Cardiac fibroblast (primary cell): Measurements from ENCODE around the gene ACAP2.
"Not testable (repeated sequence)": the region's sequence is repeated elsewhere in the genome, so short reads cannot be mapped to it uniquely, and the experiment has no call there.

Source experiments
- DNase-seq, 2 donors: peaks; one replicate each; pipeline versions ENCODE4 v3.0.0 to v3.0.0-alpha.2; 2010; ENCODE audit warnings: low read depth in 2 of 2
- H3K4me3 ChIP-seq, 2 donors: replicated peaks in 1 of 2; 1 replicate in 1 of 2; 2 replicates in 1 of 2; pipeline ENCODE4 v1.5.1; 2011; ENCODE audit warnings: low read depth in 2 of 2, low read length in 2 of 2, mild to moderate bottlenecking in 2 of 2, moderate library complexity in 1 of 2
- CTCF ChIP-seq: IDR thresholded peaks from one replicate; pipeline ENCODE4 v1.5.1; 2011; ENCODE audit warnings: low read depth, mild to moderate bottlenecking, low read length, inconsistent platforms

ACAP2 gene

GRCh38 chr3:195230244-195230643 is 212.6 kb downstream of the ACAP2 start:
- no peak for DNase-seq
- H3K4me3 ChIP-seq: no peak overlapping the region
- no peak for TF ChIP-seq CTCF

DNA sequence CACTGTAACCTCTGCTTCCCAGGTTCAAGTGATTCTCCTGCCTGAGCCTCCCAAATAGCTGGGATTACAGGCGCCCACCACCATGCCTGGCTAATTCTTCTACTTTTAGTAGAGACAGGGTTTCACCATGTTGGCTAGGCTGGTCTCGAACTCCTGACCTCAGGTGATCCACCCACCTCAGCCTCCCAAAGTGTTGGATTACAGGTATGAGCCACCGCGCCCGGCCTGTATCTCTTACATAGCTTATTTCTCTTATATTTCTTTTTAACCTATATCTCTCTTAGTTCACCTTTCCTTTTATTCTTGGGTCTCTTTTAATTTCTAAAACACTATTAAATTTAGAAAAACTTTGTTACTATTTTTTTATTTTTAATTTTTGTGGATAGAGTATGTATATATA is 213.9 kb downstream of the ACAP2 start:
- DNase-seq, H3K4me3 ChIP-seq: not testable (repeated sequence)

DNA sequence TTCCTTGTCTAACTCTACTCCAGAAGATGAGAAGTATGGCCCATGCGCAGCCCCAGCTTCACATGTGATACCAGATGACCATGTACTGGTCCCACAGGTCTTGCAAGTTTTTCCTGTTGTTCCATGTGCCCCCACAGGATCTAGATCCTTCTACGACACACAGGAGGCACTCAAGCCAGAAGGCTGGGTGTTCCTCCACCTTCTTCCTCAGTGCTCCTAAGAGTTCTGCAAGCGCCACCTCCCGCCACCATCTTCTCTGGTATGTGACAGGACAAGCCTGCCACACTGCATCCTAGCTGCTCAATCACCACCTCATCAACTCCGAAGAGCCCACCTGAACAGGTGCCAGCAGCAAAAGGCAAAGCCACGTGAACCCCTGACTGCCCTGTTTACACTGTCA is 214.9 kb downstream of the ACAP2 start:
- DNase-seq: no peak
- TF ChIP-seq CTCF: no peak
- H3K4me3 ChIP-seq: no peak overlapping the region

DNA sequence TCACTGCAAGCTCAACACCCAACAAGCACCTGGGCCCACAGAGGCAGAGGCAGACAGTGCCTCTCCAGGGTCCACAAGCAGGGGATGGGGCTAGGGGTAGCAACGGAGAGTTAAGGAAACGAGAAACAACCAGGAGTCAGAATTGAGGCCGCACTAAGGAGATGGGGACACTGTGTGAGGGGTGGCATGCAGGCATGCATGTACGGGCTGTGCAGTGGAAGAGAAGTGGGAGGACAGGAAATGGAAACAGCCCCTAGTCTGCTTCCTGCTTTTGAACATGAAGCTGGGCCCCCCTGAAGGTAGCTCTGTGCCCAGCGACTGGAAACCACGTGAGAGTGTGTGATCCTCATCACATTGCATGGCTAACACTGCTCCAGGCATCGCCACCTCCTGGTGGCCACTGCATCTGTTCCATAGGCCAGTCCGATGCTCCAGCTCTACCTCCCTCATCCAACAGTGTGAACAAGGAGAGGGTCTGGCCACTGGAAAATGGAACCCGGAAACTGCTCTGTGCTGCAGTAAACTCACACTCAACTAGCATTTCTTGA is 215.8 kb downstream of the ACAP2 start:
- peak; percentile 31 to 35 for DNase-seq
- TF ChIP-seq CTCF: peak; percentile 41
- H3K4me3 ChIP-seq: no peak overlapping the region

DNA sequence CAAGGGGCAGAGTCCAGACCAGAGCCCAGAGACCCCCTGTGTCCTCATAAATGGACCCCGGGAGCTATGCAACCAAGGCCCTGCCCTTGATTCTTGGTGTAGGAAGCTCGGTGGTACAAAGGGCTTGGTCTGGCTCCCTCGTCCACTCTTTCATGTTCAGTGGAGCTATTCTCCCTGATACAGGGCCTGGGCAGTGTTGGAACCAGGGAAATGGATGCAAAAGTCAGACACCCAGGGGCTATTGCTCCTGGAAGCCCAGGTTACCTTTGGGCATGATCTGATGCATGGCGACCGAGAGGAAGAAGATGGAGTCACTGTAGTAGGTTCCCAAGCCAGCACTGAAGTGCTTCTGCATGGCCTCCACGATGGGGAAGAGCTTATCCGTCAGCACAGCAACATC is 216.4 kb downstream of the ACAP2 start:
- no peak overlapping the region for H3K4me3 ChIP-seq
- no peak for TF ChIP-seq CTCF
- no peak for DNase-seq

- no peak for TF ChIP-seq CTCF
- no peak for DNase-seq
- H3K4me3 ChIP-seq: no peak overlapping the region
Measured at GRCh38 chr3:195224980-195225580, 217.7 kb downstream of the ACAP2 start.
